ENCODE measurements around the gene IGSF9B. TPM values are rescaled to one million over a fixed set of nuclear protein-coding genes. Genes with fewer than 3 reads are reported as not detected.

IGSF9B gene
- 1.7 to 3.7 TPM (median 3.2 TPM) in 5 replicates for total RNA-seq (2022; extraction: Qiagen RNA extraction)

GRCh38 chr11:133956650-133957633, at the start of gene IGSF9B:
Gene IGSF9B (minus strand): TSS chr11:133956968. CDS start chr11:133956754, 214 bp downstream.

Other genes with a start within 250 kb of the IGSF9B start
- gene SPATA19, start 111.5 kb downstream of the IGSF9B start, total RNA-seq (2022; extraction: Qiagen RNA extraction): not detected in 5 replicates
- gene JAM3, start 112.1 kb upstream of the IGSF9B start, total RNA-seq (2022; extraction: Qiagen RNA extraction): 3.2 to 5.1 TPM (median 4.1 TPM) in 5 replicates